K562 (cell line): ENCODE results near the gene ZNF232. TPM values are rescaled to one million over a fixed set of nuclear protein-coding genes. Genes with fewer than 3 reads are reported as not detected.

Experiments
- ATAC-seq: fragments of 200-7000 bp; cut with Tn5 transposase; 3 replicates; pipeline ENCODE4 v1.9.1; 2020; ENCODE audit warnings: moderate library complexity
- BruUV-seq: library from RNA; stranded (reverse); fragments of 400-500 nt; replicated peaks from 2 replicates; lab custom pipeline; 2021; lab: Mats Ljungman, UMichigan
- CTCF ChIA-PET: fragments of 300-600 bp; formaldehyde crosslinking; extraction: SDS; loops from one replicate; lab custom pipeline; 2021; ENCODE audit warnings: low intra/inter-chr PET ratio; lab: Yijun Ruan, JAX
- POLR2A ChIA-PET: fragments of 300-600, 350-650 bp; sonication (Branson Sonifier 250); formaldehyde crosslinking; extraction: SDS; loops from one replicate; lab custom pipeline; 2021; ENCODE audit warnings: antibody characterized with exemption, inconsistent platforms; lab: Yijun Ruan, JAX
- DNase-seq, 4 experiments: peaks; one replicate each; pipeline versions ENCODE4 v3.0.0 to v3.0.0-alpha.2; 2011 to 2018; ENCODE audit warnings: low spot score in 3 of 4, mixed read lengths in 3 of 4; ENCODE audit errors: extremely low read depth in 1 of 4
- FAIRE-seq: peaks from 2 replicates; lab custom pipeline; 2011; peaks lifted over from hg19 to GRCh38; lab: Jason Lieb, UNC
- H2AFZ ChIP-seq: 2 replicates; pipeline ENCODE4 v1.6.0; 2011; ENCODE audit warnings: low read depth, low read length, control low read depth, inconsistent platforms
- H3K27ac ChIP-seq: fragments of 200-600 bp; 3 replicates; pipeline ENCODE4 v1.8.0; 2011; ENCODE audit warnings: low read depth, mild to moderate bottlenecking, control low read depth, inconsistent platforms, low read length, moderate library complexity, mixed read lengths; ENCODE audit errors: extremely low read depth
- H3K27me3 ChIP-seq, 2 experiments: fragments of 300-600 bp in 1 of 2; 2 replicates in 1 of 2; 3 replicates in 1 of 2; pipeline versions ENCODE4 v1.6.0 to v1.8.0; 2011; ENCODE audit warnings: inconsistent platforms in 2 of 2, low read length in 2 of 2, mild to moderate bottlenecking in 1 of 2, mixed read lengths in 1 of 2, moderate library complexity in 1 of 2; ENCODE audit not compliant: control insufficient read depth in 2 of 2, insufficient read depth in 2 of 2
- H3K36me3 ChIP-seq: fragments of 300-600 bp; 3 replicates; pipeline ENCODE4 v1.8.0; 2011; ENCODE audit warnings: mild to moderate bottlenecking, low read length, inconsistent platforms; ENCODE audit not compliant: control insufficient read depth, insufficient read depth
- H3K4me1 ChIP-seq, 2 experiments: fragments of 200-600 bp in 1 of 2; replicated peaks in 1 of 2; 2 replicates in 1 of 2; 3 replicates in 1 of 2; pipeline versions ENCODE4 v1.5.1 to v1.8.0; 2011; ENCODE audit warnings: inconsistent platforms in 2 of 2, low read length in 2 of 2, mild to moderate bottlenecking in 1 of 2, mixed read lengths in 1 of 2, moderate library complexity in 1 of 2; ENCODE audit not compliant: control insufficient read depth in 2 of 2, insufficient read depth in 2 of 2
- H3K4me2 ChIP-seq: 2 replicates; pipeline ENCODE4 v1.6.1; 2011; ENCODE audit warnings: low read length, control low read depth, inconsistent platforms, mixed read lengths; ENCODE audit not compliant: insufficient read depth
- H3K4me3 ChIP-seq: fragments of 200-600 bp; sonication (generic), shearing (Covaris generic); 2 replicates; pipeline ENCODE4 v1.5.1; 2016; ENCODE audit warnings: control low read depth, inconsistent platforms
- H3K79me2 ChIP-seq: fragments of 200-600 bp; 3 replicates; pipeline ENCODE4 v1.8.0; 2011; ENCODE audit warnings: low read length, inconsistent platforms; ENCODE audit not compliant: control insufficient read depth, insufficient read depth
- H3K9ac ChIP-seq, 2 experiments: 2 replicates each; pipeline versions ENCODE4 v1.6.0 to v1.6.1; 2011; ENCODE audit warnings: low read depth in 2 of 2, low read length in 2 of 2, control low read depth in 1 of 2, inconsistent platforms in 1 of 2, mild to moderate bottlenecking in 1 of 2, mixed read lengths in 1 of 2; ENCODE audit not compliant: insufficient read depth in 1 of 2
- H3K9me1 ChIP-seq: one replicate; pipeline ENCODE4 v1.6.0; 2011; ENCODE audit warnings: inconsistent platforms, mild to moderate bottlenecking, low read length, moderate library complexity; ENCODE audit not compliant: control insufficient read depth, insufficient read depth
- H3K9me3 ChIP-seq: replicated peaks from 2 replicates; pipeline ENCODE4 v1.5.1; 2011; ENCODE audit warnings: low read depth, low read length, inconsistent platforms; ENCODE audit not compliant: control insufficient read depth, insufficient read depth
- H4K20me1 ChIP-seq: replicated peaks from 2 replicates; pipeline ENCODE4 v1.6.1; 2011; ENCODE audit warnings: low read length, inconsistent platforms, mixed read lengths; ENCODE audit not compliant: control insufficient read depth, insufficient read depth
- CREB1 ChIP-seq, 2 experiments: sonication (generic) in 1 of 2; formaldehyde crosslinking in 1 of 2; IDR thresholded peaks; 2 replicates each; pipeline versions ENCODE4 v1.6.1 to v1.8.0; 2012 to 2022; ENCODE audit warnings: inconsistent platforms in 1 of 2, mild to moderate bottlenecking in 1 of 2, missing genetic modification reagents in 1 of 2, moderate library complexity in 1 of 2
- DPF2 ChIP-seq: fragments of 450-650 bp; IDR thresholded peaks from 2 replicates; pipeline ENCODE4 v1.6.1; 2016
- FIP1L1 ChIP-seq: fragments of 200-400 bp; formaldehyde crosslinking; IDR thresholded peaks from 2 replicates; pipeline ENCODE4 v1.6.1; 2018; ENCODE audit warnings: mild to moderate bottlenecking, low read depth, low read length; ENCODE audit not compliant: poor library complexity, severe bottlenecking
- GATA2 ChIP-seq: sonication (generic); formaldehyde crosslinking; IDR thresholded peaks from 2 replicates; pipeline ENCODE4 v1.4.0; 2020; ENCODE audit warnings: mild to moderate bottlenecking, missing genetic modification reagents
- GTF2B ChIP-seq: IDR thresholded peaks from 2 replicates; pipeline ENCODE4 v1.6.1; 2011; ENCODE audit not compliant: insufficient read length; ENCODE audit errors: extremely low read depth
- GTF2F1 ChIP-seq: IDR thresholded peaks from 2 replicates; pipeline ENCODE4 v1.6.1; 2011; ENCODE audit warnings: low read depth, low read length, improper control_type of control experiment
- HDGF ChIP-seq: fragments of 450-650 bp; IDR thresholded peaks from 2 replicates; pipeline ENCODE4 v1.6.1; 2016
- HMG20B ChIP-seq: fragments of 250-450 bp; sonication (Bioruptor Pico); IDR thresholded peaks from 2 replicates; pipeline ENCODE4 v1.5.0; 2021; ENCODE audit warnings: mild to moderate bottlenecking
- IFI16 ChIP-seq: fragments of 250-450 bp; sonication (Bioruptor Pico); IDR thresholded peaks from 2 replicates; pipeline ENCODE4 v2.1.2; 2022; ENCODE audit warnings: mild to moderate bottlenecking, inconsistent platforms
- NBN ChIP-seq: fragments of 450-650 bp; IDR thresholded peaks from 2 replicates; pipeline ENCODE4 v1.6.1; 2016; ENCODE audit warnings: low read depth, mild to moderate bottlenecking
- PPARD ChIP-seq: fragments of 250-450 bp; sonication (Bioruptor Pico); IDR thresholded peaks from 2 replicates; pipeline ENCODE4 v1.8.0; 2022; ENCODE audit warnings: inconsistent platforms, mild to moderate bottlenecking, moderate library complexity
- WGBS: fragments of 100-300 bp; shearing (Covaris generic); methylation state at CpG from one replicate; pipeline ENCODE4 v1.1.6; 2016; ENCODE audit warnings: low coverage, mixed read lengths; ENCODE audit not compliant: insufficient coverage; ENCODE audit errors: missing lambda C conversion rate; 5-methylcytosine and 5-hydroxymethylcytosine counted together
- in situ Hi-C: fragments of 300-500 bp; cut with MboI; formaldehyde crosslinking; loops from 4 replicates; pipeline ENCODE4 v1.15.0; 2018; ENCODE audit warnings: inconsistent platforms, mixed read lengths
- intact Hi-C: fragments of 100-400 bp; cut with micrococcal nuclease; formaldehyde crosslinking; loops from 2 replicates; pipeline ENCODE4 v1.14.2; 2022
- polyA plus RNA-seq, 8 experiments: library from polyadenylated mRNA; depleted of rRNA in 4 of 8; stranded (reverse) in 5 of 8; unstranded in 3 of 8; fragments of >200 nt; fragmentation: Nextera tagmentation in 2 of 8; fragmentation: Illumina TruSeq in 1 of 8; extraction: Ambion mirVana in 2 of 8; extraction: Trizol in 1 of 8; gene quantifications; 2 replicates each; pipeline versions ENCODE4 v1.2.1 to v1.2.3, GENCODE V29; 2011 to 2014; ENCODE audit warnings: inconsistent platforms in 1 of 8, missing spikeins in 1 of 8
- total RNA-seq, 7 experiments: library from RNA; depleted of rRNA in 6 of 7; stranded (reverse); fragments of >200 nt in 6 of 7; fragmentation: Illumina TruSeq in 2 of 7; extraction: Trizol in 2 of 7; gene quantifications; 2 replicates each; pipeline versions ENCODE4 v1.2.1 to v1.2.3, GENCODE V29; 2011 to 2021; ENCODE audit warnings: low replicate concordance in 1 of 7
- TF ChIP-seq, protein P1 (sequence below): fragments of 450-650 bp; formaldehyde crosslinking; conservative IDR thresholded peaks from 2 replicates; pipeline ENCODE4 v1.4.0; 2022; ENCODE audit warnings: mild to moderate bottlenecking, missing genetic modification characterization

The ZNF232 gene
- total and polyA plus RNA-seq, 9 of the 15 experiments (the other 6 are each of a cell fraction or from before 2014, with no cell fraction given), result 10.6 to 26.0 (median 13.0) TPM

DNA sequence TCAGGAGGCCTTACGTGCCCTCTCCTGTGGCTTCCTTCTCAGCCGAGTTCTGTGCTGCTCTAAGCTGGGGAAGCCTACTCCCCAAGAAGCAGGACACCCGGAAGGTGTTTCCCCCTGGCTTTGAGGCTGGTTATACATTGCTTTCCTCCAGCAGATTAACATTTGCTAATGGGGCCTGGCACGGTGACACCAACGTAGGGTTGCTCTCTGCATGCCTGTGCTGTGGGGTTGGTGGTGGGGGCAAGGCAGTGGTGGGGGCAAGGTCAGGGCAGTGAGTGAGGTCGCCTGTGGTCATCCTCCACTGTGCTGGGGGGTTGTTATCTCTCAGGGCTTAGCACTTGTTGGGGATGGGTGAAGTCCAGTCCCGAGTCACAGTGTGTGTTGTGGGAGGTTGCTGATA is 8.4 kb upstream of the ZNF232 start:
- H3K4me2 ChIP-seq, result no peak overlapping the region
- H3K27me3 ChIP-seq, result peaks cover 0 to 14% of the 10 kb centered on the region in 2 experiments; a peak in 2 of 5 replicates
- FAIRE-seq (no peak), ATAC-seq (no peak), DNase-seq (no peak)
- H2AFZ ChIP-seq, result no peak overlapping the region
- no peaks in the 10 kb centered on the region for H3K4me1 ChIP-seq
- CTCF ChIA-PET, result no interaction called here
- no peaks in the 10 kb centered on the region for H3K79me2 ChIP-seq
- POLR2A ChIA-PET, result no interaction called here
- no peak overlapping the region for H3K4me3 ChIP-seq
- in situ Hi-C loops, result no loop called here
- H3K9me3 ChIP-seq, result 0 out of 2 replicates have a peak, but pooled peaks cover 1% of the 10 kb centered on the region
- no TSS peak for BruUV-seq
- H4K20me1 ChIP-seq, result no peaks in the 10 kb centered on the region
- H3K9ac ChIP-seq, result no peak overlapping the region
- 13% methylated on average over 4 of the region's 7 CpGs for WGBS
- H3K27ac ChIP-seq, result no peak overlapping the region
- no peaks in the 10 kb centered on the region for H3K9me1 ChIP-seq
- TF ChIP-seq FIP1L1, result no peak
- TF ChIP-seq GTF2F1, result no peak
- no peak for TF ChIP-seq HDGF
- no peak for TF ChIP-seq DPF2
- TF ChIP-seq, protein P1, sequence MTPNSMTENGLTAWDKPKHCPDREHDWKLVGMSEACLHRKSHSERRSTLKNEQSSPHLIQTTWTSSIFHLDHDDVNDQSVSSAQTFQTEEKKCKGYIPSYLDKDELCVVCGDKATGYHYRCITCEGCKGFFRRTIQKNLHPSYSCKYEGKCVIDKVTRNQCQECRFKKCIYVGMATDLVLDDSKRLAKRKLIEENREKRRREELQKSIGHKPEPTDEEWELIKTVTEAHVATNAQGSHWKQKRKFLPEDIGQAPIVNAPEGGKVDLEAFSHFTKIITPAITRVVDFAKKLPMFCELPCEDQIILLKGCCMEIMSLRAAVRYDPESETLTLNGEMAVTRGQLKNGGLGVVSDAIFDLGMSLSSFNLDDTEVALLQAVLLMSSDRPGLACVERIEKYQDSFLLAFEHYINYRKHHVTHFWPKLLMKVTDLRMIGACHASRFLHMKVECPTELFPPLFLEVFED, result no peak
- TF ChIP-seq NBN, result no peak
- TF ChIP-seq GATA2 (CRISPR knock-in tag), result no peak
- no peak for TF ChIP-seq GTF2B
- no peak for TF ChIP-seq CREB1 (IDR thresholded peaks at IDR 0.05)
- no peak for TF ChIP-seq CREB1 (CRISPR knock-in tag; IDR thresholded peaks at IDR 0.05)
- TF ChIP-seq PPARD (CRISPR knock-in tag), result no peak
- no peak for TF ChIP-seq HMG20B
- no peak for TF ChIP-seq IFI16
- intact Hi-C loops, result no loop called here
- no peaks in the 10 kb centered on the region for H3K36me3 ChIP-seq
